ENCODE results near the gene MYO1E. TPM values are rescaled to one million over a fixed set of nuclear protein-coding genes. Genes with fewer than 3 reads are reported as not detected.

MYO1E gene
- total RNA-seq, 1 experiment from 2014 or later: 83.6 TPM

DNA sequence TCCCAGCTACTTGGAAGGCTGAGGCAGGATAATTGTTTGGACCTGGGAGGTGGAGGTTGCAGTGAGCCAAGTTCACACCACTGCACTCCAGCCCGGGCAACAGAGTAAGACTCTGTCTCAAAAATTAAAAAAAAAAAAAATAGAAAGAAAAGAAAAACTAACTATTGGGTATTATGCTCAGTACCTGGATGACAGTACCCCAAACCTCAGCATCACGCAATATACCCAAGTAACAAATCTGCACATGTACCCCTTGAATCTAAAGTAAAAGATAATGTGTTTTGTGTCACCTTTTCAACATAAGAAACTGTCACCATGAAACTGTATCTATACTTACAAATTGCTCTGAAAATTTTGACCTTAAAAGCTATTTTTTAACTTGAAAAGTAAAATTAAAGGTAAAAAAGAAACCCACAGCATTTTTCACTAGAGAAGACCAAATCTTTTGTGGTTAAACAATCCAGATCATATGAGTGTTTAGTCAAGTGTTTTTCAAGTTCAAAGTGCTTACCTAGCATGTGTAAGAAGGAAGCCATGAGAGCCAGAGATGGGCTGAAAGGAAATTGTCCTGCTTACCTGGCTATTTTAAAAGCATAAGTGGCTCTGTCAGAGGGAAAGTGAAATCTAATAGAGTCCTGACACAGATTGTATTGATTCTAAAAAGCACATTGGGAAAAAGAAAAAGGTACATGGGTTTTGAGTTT is 50.5 kb downstream of the MYO1E start:
- TF ChIP-seq, protein P1, sequence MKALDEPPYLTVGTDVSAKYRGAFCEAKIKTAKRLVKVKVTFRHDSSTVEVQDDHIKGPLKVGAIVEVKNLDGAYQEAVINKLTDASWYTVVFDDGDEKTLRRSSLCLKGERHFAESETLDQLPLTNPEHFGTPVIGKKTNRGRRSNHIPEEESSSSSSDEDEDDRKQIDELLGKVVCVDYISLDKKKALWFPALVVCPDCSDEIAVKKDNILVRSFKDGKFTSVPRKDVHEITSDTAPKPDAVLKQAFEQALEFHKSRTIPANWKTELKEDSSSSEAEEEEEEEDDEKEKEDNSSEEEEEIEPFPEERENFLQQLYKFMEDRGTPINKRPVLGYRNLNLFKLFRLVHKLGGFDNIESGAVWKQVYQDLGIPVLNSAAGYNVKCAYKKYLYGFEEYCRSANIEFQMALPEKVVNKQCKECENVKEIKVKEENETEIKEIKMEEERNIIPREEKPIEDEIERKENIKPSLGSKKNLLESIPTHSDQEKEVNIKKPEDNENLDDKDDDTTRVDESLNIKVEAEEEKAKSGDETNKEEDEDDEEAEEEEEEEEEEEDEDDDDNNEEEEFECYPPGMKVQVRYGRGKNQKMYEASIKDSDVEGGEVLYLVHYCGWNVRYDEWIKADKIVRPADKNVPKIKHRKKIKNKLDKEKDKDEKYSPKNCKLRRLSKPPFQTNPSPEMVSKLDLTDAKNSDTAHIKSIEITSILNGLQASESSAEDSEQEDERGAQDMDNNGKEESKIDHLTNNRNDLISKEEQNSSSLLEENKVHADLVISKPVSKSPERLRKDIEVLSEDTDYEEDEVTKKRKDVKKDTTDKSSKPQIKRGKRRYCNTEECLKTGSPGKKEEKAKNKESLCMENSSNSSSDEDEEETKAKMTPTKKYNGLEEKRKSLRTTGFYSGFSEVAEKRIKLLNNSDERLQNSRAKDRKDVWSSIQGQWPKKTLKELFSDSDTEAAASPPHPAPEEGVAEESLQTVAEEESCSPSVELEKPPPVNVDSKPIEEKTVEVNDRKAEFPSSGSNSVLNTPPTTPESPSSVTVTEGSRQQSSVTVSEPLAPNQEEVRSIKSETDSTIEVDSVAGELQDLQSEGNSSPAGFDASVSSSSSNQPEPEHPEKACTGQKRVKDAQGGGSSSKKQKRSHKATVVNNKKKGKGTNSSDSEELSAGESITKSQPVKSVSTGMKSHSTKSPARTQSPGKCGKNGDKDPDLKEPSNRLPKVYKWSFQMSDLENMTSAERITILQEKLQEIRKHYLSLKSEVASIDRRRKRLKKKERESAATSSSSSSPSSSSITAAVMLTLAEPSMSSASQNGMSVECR (CRISPR knock-in tag; IDR thresholded peaks at IDR 0.05; ENCODE audit: borderline replicate concordance): no peak
- TF ChIP-seq, protein P2, sequence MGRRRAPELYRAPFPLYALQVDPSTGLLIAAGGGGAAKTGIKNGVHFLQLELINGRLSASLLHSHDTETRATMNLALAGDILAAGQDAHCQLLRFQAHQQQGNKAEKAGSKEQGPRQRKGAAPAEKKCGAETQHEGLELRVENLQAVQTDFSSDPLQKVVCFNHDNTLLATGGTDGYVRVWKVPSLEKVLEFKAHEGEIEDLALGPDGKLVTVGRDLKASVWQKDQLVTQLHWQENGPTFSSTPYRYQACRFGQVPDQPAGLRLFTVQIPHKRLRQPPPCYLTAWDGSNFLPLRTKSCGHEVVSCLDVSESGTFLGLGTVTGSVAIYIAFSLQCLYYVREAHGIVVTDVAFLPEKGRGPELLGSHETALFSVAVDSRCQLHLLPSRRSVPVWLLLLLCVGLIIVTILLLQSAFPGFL (CRISPR knock-in tag; IDR thresholded peaks at IDR 0.05; ENCODE audit: borderline replicate concordance): no peak
- no peak for TF ChIP-seq SMAD4 (CRISPR knock-in tag; IDR thresholded peaks at IDR 0.05)
- no peak for ATAC-seq
- DNase-seq (ENCODE audit: low spot score): no peak
- H3K4me3 Mint-ChIP-seq: no peak overlapping the region
- POLR2A ChIA-PET: no interaction called here
- peaks cover 8% of the 10 kb centered on the region for H3K9me3 Mint-ChIP-seq
- H3K27me3 Mint-ChIP-seq (ENCODE audit: low read depth): no peaks in the 10 kb centered on the region
- CTCF ChIA-PET: no interaction called here
- peaks cover 4% of the 10 kb centered on the region; the same call in 1 of the 2 replicates for H3K36me3 Mint-ChIP-seq
- no peak overlapping the region for H3K27ac Mint-ChIP-seq
- H3K4me1 Mint-ChIP-seq: peaks cover 17% of the 10 kb centered on the region

DNA sequence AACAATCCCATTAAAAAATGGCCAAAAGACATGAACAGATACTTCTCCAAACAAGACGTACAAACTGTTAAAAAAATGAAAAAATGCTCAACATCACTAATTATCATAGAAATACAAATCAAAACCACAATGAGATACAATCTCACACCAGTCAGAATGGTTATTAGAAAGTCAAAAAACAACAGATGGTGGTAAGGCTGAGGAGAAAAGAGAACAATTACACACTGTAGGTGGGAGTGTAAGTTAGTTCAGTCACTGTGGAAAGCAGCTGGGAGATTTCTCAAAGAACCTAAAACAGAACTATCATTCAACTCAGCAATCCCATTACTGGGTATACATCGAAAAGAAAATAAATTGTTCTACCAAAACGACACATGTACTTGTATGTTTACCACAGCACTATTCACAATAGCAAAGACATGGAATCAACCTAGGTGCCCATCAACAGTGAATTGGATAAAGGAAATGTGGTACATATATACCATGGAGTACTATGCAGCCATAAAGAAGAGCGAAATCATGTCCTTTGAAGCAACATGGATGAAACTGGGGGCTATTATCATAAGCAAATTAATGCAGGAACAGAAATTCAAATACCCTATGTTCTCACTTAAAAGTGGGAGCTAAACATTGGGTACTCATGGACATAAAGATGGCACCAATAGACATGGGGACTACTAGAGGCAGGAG is 51.5 kb downstream of the MYO1E start:
- Mint-ChIP-seq H3K4me3 (no peak overlapping the region), H3K9me3 (peaks cover 12% of the 10 kb centered on the region), H3K4me1 (peaks cover 21% of the 10 kb centered on the region), H3K36me3 (peaks cover 4% of the 10 kb centered on the region; the same call in 1 of the 2 replicates), H3K27me3 (ENCODE audit: low read depth) (no peaks in the 10 kb centered on the region), H3K27ac (no peak overlapping the region)
- POLR2A ChIA-PET: no interaction called here
- ATAC-seq: no peak
- CTCF ChIA-PET: no interaction called here
- no peak for DNase-seq (ENCODE audit: low spot score)
- TF ChIP-seq CREM (CRISPR knock-in tag; IDR thresholded peaks at IDR 0.05) (no peak), TEAD4 (CRISPR knock-in tag; IDR thresholded peaks at IDR 0.05) (no peak), SP1 (CRISPR knock-in tag; conservative IDR thresholded peaks at IDR 0.05) (no peak), ZNF396 (CRISPR knock-in tag; IDR thresholded peaks at IDR 0.05; ENCODE audit: borderline replicate concordance) (no peak)
- TF ChIP-seq, protein P3, sequence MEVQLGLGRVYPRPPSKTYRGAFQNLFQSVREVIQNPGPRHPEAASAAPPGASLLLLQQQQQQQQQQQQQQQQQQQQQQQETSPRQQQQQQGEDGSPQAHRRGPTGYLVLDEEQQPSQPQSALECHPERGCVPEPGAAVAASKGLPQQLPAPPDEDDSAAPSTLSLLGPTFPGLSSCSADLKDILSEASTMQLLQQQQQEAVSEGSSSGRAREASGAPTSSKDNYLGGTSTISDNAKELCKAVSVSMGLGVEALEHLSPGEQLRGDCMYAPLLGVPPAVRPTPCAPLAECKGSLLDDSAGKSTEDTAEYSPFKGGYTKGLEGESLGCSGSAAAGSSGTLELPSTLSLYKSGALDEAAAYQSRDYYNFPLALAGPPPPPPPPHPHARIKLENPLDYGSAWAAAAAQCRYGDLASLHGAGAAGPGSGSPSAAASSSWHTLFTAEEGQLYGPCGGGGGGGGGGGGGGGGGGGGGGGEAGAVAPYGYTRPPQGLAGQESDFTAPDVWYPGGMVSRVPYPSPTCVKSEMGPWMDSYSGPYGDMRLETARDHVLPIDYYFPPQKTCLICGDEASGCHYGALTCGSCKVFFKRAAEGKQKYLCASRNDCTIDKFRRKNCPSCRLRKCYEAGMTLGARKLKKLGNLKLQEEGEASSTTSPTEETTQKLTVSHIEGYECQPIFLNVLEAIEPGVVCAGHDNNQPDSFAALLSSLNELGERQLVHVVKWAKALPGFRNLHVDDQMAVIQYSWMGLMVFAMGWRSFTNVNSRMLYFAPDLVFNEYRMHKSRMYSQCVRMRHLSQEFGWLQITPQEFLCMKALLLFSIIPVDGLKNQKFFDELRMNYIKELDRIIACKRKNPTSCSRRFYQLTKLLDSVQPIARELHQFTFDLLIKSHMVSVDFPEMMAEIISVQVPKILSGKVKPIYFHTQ (CRISPR knock-in tag; IDR thresholded peaks at IDR 0.05): no peak
- TF ChIP-seq, protein P4, sequence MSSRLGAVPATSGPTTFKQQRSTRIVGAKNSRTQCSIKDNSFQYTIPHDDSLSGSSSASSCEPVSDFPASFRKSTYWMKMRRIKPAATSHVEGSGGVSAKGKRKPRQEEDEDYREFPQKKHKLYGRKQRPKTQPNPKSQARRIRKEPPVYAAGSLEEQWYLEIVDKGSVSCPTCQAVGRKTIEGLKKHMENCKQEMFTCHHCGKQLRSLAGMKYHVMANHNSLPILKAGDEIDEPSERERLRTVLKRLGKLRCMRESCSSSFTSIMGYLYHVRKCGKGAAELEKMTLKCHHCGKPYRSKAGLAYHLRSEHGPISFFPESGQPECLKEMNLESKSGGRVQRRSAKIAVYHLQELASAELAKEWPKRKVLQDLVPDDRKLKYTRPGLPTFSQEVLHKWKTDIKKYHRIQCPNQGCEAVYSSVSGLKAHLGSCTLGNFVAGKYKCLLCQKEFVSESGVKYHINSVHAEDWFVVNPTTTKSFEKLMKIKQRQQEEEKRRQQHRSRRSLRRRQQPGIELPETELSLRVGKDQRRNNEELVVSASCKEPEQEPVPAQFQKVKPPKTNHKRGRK (CRISPR knock-in tag; IDR thresholded peaks at IDR 0.05; ENCODE audit: borderline replicate concordance): no peak
- TF ChIP-seq, protein P5, sequence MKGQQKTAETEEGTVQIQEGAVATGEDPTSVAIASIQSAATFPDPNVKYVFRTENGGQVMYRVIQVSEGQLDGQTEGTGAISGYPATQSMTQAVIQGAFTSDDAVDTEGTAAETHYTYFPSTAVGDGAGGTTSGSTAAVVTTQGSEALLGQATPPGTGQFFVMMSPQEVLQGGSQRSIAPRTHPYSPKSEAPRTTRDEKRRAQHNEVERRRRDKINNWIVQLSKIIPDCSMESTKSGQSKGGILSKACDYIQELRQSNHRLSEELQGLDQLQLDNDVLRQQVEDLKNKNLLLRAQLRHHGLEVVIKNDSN (CRISPR knock-in tag; IDR thresholded peaks at IDR 0.05): no peak
- TF ChIP-seq, protein P6, sequence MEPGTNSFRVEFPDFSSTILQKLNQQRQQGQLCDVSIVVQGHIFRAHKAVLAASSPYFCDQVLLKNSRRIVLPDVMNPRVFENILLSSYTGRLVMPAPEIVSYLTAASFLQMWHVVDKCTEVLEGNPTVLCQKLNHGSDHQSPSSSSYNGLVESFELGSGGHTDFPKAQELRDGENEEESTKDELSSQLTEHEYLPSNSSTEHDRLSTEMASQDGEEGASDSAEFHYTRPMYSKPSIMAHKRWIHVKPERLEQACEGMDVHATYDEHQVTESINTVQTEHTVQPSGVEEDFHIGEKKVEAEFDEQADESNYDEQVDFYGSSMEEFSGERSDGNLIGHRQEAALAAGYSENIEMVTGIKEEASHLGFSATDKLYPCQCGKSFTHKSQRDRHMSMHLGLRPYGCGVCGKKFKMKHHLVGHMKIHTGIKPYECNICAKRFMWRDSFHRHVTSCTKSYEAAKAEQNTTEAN (CRISPR knock-in tag; IDR thresholded peaks at IDR 0.05): no peak
- TF ChIP-seq, protein P7, sequence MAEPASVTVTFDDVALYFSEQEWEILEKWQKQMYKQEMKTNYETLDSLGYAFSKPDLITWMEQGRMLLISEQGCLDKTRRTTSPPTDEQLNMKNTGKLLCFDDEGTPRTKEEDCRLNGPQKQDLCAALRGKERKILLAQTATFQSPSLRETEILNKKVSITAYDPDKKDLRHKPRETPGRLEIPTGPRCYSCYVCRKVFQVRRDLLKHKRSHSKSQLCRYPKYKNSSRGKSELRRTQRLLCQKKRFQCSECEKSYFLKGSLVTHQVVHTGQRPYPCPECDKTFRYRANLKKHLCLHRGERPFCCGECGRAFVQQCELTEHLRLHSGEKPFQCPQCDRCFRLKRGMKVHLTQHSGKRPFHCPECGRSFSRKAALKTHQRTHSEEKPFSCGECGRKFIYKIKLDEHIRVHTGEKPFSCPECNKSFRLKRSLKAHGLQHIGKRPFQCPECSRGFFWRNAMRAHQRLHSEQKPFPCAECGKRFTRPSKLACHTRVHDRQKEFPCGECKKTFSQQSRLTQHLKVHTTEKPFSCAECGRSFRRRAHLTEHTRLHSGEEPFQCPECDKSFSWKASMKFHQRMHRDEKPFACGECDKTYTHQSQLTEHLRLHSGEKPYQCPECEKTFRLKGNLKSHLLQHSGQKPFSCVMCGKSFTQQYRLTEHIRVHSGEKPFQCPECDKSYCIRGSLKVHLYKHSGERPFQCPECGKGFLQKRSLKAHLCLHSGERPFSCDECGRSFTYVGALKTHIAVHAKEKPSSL (CRISPR knock-in tag; conservative IDR thresholded peaks at IDR 0.05): no peak
- TF ChIP-seq, protein P8, sequence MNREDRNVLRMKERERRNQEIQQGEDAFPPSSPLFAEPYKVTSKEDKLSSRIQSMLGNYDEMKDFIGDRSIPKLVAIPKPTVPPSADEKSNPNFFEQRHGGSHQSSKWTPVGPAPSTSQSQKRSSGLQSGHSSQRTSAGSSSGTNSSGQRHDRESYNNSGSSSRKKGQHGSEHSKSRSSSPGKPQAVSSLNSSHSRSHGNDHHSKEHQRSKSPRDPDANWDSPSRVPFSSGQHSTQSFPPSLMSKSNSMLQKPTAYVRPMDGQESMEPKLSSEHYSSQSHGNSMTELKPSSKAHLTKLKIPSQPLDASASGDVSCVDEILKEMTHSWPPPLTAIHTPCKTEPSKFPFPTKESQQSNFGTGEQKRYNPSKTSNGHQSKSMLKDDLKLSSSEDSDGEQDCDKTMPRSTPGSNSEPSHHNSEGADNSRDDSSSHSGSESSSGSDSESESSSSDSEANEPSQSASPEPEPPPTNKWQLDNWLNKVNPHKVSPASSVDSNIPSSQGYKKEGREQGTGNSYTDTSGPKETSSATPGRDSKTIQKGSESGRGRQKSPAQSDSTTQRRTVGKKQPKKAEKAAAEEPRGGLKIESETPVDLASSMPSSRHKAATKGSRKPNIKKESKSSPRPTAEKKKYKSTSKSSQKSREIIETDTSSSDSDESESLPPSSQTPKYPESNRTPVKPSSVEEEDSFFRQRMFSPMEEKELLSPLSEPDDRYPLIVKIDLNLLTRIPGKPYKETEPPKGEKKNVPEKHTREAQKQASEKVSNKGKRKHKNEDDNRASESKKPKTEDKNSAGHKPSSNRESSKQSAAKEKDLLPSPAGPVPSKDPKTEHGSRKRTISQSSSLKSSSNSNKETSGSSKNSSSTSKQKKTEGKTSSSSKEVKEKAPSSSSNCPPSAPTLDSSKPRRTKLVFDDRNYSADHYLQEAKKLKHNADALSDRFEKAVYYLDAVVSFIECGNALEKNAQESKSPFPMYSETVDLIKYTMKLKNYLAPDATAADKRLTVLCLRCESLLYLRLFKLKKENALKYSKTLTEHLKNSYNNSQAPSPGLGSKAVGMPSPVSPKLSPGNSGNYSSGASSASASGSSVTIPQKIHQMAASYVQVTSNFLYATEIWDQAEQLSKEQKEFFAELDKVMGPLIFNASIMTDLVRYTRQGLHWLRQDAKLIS (CRISPR knock-in tag; IDR thresholded peaks at IDR 0.05; ENCODE audit: borderline replicate concordance): no peak
